ENCODE measurements around the gene AOPEP.

The AOPEP gene

GRCh38 chr9:95102572-95102971 is 376.1 kb downstream of the AOPEP start:
- no peak overlapping the region for H3K27ac ChIP-seq (ENCODE audit: low read length)
- no peaks in the 10 kb centered on the region for H3F3A ChIP-seq (ENCODE audit: insufficient read depth, low read length)
- H3K4me1 ChIP-seq (ENCODE audit: low read length), result no peaks in the 10 kb centered on the region
- DNase-seq, result no peak
- no peaks in the 10 kb centered on the region for H3K27me3 ChIP-seq (replicated peaks; ENCODE audit: insufficient read depth, low read length)
- no peaks in the 10 kb centered on the region for H3K36me3 ChIP-seq (replicated peaks; ENCODE audit: insufficient read depth, low read length)
- no peaks in the 10 kb centered on the region for H3K9me2 ChIP-seq (replicated peaks; ENCODE audit: insufficient read depth, low read length)
- TF ChIP-seq EZH2 (optimal IDR thresholded peaks at IDR 0.05; ENCODE audit: low read depth, low read length) (no peak), CTCF (IDR thresholded peaks at IDR 0.05; ENCODE audit: low read length) (no peak), EZH2phosphoT487 (IDR thresholded peaks at IDR 0.05; ENCODE audit: low read length) (no peak)
- H3K4me3 ChIP-seq (ENCODE audit: low read length), result no peak overlapping the region
- no peaks in the 10 kb centered on the region for H3K9me3 ChIP-seq (replicated peaks; ENCODE audit: insufficient read depth, low read length)
- H3K9ac ChIP-seq (ENCODE audit: low read length), result no peak overlapping the region
- no peak overlapping the region for H3K4me2 ChIP-seq (ENCODE audit: low read depth, low read length)
- no peaks in the 10 kb centered on the region for H4K20me1 ChIP-seq (ENCODE audit: insufficient read depth, low read length)
- no peaks in the 10 kb centered on the region for H3K79me2 ChIP-seq (ENCODE audit: low read length)
- H2AFZ ChIP-seq (ENCODE audit: low read length), result no peak overlapping the region

GRCh38 chr9:95103281-95103771 is 376.8 kb downstream of the AOPEP start:
- H3K27me3 ChIP-seq (replicated peaks; ENCODE audit: insufficient read depth, low read length), result no peaks in the 10 kb centered on the region
- H3K4me1 ChIP-seq (ENCODE audit: low read length), result no peaks in the 10 kb centered on the region
- no peak overlapping the region for H3K27ac ChIP-seq (ENCODE audit: low read length)
- H3K4me2 ChIP-seq (ENCODE audit: low read depth, low read length), result no peak overlapping the region
- no peaks in the 10 kb centered on the region for H3K9me3 ChIP-seq (replicated peaks; ENCODE audit: insufficient read depth, low read length)
- no peaks in the 10 kb centered on the region for H3F3A ChIP-seq (ENCODE audit: insufficient read depth, low read length)
- no peak overlapping the region for H3K9ac ChIP-seq (ENCODE audit: low read length)
- no peak for DNase-seq
- no peak for TF ChIP-seq CTCF (IDR thresholded peaks at IDR 0.05; ENCODE audit: low read length)
- no peak for TF ChIP-seq EZH2 (optimal IDR thresholded peaks at IDR 0.05; ENCODE audit: low read depth, low read length)
- no peak for TF ChIP-seq EZH2phosphoT487 (IDR thresholded peaks at IDR 0.05; ENCODE audit: low read length)
- H2AFZ ChIP-seq (ENCODE audit: low read length), result no peak overlapping the region
- H4K20me1 ChIP-seq (ENCODE audit: insufficient read depth, low read length), result no peaks in the 10 kb centered on the region
- no peaks in the 10 kb centered on the region for H3K79me2 ChIP-seq (ENCODE audit: low read length)
- no peaks in the 10 kb centered on the region for H3K36me3 ChIP-seq (replicated peaks; ENCODE audit: insufficient read depth, low read length)
- H3K9me2 ChIP-seq (replicated peaks; ENCODE audit: insufficient read depth, low read length), result no peaks in the 10 kb centered on the region
- no peak overlapping the region for H3K4me3 ChIP-seq (ENCODE audit: low read length)

- Histone ChIP-seq H3K4me2 (ENCODE audit: low read depth, low read length) (no peak overlapping the region), H3K27ac (ENCODE audit: low read length) (no peak overlapping the region), H3K9me2 (replicated peaks; ENCODE audit: insufficient read depth, low read length) (no peaks in the 10 kb centered on the region), H3F3A (ENCODE audit: insufficient read depth, low read length) (no peaks in the 10 kb centered on the region), H4K20me1 (ENCODE audit: insufficient read depth, low read length) (no peaks in the 10 kb centered on the region), H3K4me3 (ENCODE audit: low read length) (no peak overlapping the region), H3K4me1 (ENCODE audit: low read length) (no peaks in the 10 kb centered on the region), H3K27me3 (replicated peaks; ENCODE audit: insufficient read depth, low read length) (no peaks in the 10 kb centered on the region), H3K9me3 (replicated peaks; ENCODE audit: insufficient read depth, low read length) (no peaks in the 10 kb centered on the region), H2AFZ (ENCODE audit: low read length) (no peak overlapping the region), H3K36me3 (replicated peaks; ENCODE audit: insufficient read depth, low read length) (no peaks in the 10 kb centered on the region), H3K9ac (ENCODE audit: low read length) (no peak overlapping the region), H3K79me2 (ENCODE audit: low read length) (no peaks in the 10 kb centered on the region)
- no peak for DNase-seq
- TF ChIP-seq CTCF (IDR thresholded peaks at IDR 0.05; ENCODE audit: low read length) (no peak), EZH2phosphoT487 (IDR thresholded peaks at IDR 0.05; ENCODE audit: low read length) (no peak), EZH2 (optimal IDR thresholded peaks at IDR 0.05; ENCODE audit: low read depth, low read length) (no peak)
Measured at GRCh38 chr9:95103871-95104580, 377.5 kb downstream of the AOPEP start.

All from MM.1S (cell line).